ENCODE data around the gene EPB41.

DNA sequence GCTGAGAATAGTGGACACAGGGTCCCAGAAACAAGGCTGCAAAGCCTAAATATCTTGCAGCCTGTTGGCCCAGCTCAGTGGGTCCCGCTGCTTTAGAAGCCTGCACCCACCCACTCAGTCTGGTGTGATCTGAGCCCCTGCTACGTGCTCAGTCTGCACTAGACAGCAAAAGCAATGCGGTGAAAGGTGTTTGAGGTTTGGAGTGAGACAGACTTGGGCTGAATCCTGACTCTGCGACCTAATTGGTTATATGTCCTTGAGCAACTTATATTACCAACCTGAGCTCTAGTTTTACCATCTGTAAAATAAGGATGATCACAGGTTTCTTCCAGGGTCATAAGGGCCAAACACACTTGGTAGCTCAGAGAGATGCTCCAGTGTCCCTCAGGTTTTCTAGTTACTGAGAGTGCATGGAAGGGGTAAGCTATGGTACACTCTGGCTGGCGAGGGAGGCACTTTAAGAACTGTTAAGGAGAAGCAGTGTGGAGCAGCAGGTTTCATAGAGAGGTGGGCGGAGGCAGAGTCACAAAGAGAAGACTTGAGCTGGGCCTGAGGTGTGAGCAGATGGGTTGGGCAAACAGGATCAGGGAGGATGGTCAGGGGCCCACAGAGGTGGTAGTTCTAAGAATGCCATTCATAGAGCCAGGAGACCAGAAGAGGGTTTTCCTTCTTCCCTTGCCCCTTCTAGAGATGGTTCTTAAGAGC, 199.2 kb downstream of the EPB41 start:
- TF ChIP-seq, protein P1, sequence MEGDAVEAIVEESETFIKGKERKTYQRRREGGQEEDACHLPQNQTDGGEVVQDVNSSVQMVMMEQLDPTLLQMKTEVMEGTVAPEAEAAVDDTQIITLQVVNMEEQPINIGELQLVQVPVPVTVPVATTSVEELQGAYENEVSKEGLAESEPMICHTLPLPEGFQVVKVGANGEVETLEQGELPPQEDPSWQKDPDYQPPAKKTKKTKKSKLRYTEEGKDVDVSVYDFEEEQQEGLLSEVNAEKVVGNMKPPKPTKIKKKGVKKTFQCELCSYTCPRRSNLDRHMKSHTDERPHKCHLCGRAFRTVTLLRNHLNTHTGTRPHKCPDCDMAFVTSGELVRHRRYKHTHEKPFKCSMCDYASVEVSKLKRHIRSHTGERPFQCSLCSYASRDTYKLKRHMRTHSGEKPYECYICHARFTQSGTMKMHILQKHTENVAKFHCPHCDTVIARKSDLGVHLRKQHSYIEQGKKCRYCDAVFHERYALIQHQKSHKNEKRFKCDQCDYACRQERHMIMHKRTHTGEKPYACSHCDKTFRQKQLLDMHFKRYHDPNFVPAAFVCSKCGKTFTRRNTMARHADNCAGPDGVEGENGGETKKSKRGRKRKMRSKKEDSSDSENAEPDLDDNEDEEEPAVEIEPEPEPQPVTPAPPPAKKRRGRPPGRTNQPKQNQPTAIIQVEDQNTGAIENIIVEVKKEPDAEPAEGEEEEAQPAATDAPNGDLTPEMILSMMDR (IDR thresholded peaks at IDR 0.05) = no peak
- TF ChIP-seq EP300 (IDR thresholded peaks at IDR 0.05; ENCODE audit: low read depth) = no peak
- no peak for TF ChIP-seq POLR2A (IDR thresholded peaks at IDR 0.05)
